NCI-H345 treated with DMSO at 0.1 percent for 48 hours (cell line): ENCODE results near the gene BCL2L12.
A peak's percentile ranks its signal among the peaks of the same experiment; 100 is the strongest.

Experiments used
- DNase-seq: peaks from one replicate; lab custom pipeline; 2025; ENCODE audit not compliant: unreplicated experiment; lab: John Stamatoyannopoulos, UW

The BCL2L12 gene

GRCh38 chr19:49684251-49684982, 18.7 kb downstream of the BCL2L12 start:
- DNase-seq: no peak

- DNase-seq: no peak
These were observed 19.3 kb downstream of the BCL2L12 start for GRCh38 chr19:49684983-49685553.

GRCh38 chr19:49685845-49686332, 20.2 kb downstream of the BCL2L12 start:
- no peak for DNase-seq

DNA sequence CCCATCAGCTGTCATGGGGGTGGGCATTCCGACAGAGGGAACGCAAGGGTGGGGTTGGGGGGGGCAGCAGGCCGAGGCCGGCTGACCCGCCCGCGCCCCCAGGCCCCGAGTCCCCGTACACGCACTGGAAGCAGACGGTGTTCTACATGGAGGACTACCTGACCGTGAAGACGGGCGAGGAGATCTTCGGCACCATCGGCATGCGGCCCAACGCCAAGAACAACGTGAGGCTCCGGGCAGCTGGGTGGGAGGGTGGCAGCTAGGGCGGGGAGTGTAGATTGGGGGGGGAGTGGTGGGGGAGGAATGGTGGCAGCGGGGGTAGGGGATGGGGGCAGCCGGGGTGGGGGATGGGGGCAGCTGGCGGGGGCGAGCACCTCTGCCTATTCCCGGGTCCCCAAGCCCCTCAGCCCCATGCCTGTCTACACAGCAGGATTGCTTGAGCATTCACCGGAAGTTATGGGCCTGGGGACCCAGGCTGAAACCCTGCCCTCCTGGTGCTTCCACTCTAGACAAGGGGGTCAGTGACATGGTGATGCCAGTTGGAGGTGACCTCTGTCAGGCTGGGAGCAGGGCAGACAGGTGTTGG, 20.9 kb downstream of the BCL2L12 start:
- DNase-seq: no peak

DNA sequence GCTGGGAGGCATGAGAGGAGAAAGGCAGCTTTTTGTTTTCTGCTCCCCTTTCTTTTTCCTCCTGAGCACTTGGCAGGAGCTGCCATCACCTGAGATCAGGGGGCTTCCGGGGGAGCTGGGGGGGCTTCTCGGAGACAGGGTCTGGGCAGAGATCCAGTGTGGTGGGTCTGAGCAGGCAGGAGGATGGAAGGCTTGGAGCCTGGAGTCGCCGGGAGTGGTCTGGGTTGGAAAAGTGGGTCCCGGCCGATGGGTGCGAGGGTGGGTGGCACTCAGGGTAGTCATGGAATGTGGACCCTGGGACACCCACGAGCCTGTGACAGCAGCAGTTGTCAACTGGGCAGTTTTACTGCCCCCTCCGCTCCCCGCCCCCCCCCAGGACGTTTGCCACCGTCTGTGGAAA, 21.4 kb downstream of the BCL2L12 start:
- no peak for DNase-seq

DNA sequence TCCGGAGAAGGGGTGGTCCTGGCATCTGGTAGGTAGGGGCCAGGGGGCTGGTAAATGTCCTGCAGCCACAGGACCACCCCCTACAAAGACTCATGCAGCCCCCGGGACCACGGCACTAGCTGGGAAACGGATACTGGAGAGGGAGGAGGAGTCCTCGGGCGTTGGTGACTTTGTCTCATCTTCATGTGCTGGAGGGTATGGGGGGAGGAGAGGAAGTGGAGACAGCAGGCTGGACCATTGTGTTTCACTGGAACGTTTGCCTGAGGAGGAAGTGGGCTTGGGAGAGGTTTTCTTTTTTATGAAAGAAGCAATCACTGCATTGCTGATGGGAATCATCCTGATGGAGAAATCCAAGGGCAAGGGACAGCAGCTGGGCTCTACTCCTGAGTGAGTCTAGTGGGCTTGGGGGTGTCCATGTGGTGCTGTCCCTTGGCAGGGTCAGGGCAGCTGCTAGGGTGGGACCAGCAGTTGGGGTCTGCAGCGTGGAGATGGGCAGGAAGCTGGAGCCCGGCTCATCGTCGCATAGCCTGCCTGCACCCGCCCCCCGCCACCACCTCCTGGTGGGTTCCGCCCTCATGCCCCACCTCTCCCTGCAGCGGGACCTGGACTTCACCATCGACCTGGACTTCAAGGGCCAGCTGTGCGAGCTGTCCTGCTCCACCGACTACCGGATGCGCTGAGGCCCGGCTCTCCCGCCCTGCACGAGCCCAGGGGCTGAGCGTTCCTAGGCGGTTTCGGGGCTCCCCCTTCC, 22.0 kb downstream of the BCL2L12 start:
- no peak for DNase-seq

- DNase-seq: no peak
These were observed 22.9 kb downstream of the BCL2L12 start for GRCh38 chr19:49688531-49689132.

DNA sequence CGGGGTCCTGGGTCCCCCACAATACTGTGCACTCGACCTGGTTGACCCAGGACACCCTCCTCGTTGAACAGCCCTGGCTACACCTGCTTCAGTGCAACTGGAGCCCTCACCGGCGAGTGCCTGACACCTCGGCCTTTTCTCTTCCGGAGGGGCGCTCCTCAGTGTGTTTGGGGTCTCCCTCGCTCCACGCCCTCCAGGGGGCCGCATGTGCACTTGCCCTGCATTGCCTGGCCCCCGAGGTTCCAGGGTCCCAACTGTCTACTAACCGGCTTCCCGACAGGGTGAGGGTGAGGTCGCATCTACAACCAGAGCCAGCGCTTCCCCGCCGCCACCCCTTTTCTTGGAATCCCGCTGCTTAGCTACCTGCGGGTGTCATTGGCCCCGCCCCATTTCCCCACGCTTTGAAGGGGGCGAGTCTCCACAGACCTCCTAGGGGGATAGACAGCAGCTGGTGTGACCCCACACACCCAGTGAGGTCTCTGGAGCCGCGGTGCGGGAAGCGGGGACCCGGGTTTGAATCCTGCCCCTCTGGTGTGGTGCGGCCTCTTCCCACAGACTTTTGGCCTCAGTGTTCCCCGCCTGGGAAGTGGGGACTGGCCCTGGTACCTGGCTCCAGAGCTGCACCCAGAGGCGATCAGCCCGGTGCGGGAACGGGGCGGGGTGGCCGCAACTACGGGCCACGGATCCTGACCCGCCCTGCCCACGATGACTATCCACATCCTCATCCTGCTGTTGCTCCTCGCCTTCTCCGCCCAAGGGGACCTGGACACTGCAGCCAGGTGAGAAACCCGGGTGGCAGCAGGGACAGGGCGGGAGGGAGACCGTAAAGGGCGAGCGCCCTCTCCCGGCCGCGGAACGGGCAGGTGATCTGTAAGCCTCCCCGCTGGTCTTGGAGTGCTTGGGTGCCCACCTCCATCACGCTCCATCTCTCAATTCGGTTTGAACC, 23.7 kb downstream of the BCL2L12 start, which contains the start of gene ADM5:
Gene ADM5 (plus strand): TSS at position 462 of the 946 bp plus-strand sequence. CDS start 244 bp downstream, at position 706.
- DNase-seq: peak; percentile 30

- DNase-seq: no peak
These were observed 24.4 kb downstream of the BCL2L12 start for GRCh38 chr19:49690079-49690655.

GRCh38 chr19:49690656-49691242, 25.0 kb downstream of the BCL2L12 start, which contains the start of gene CPT1C:
CPT1C (plus strand) TSS chr19:49691116; CDS start chr19:49692253, 1,137 bp downstream.
- DNase-seq: peak; percentile 60

- peak; percentile 48 for DNase-seq
These were observed 25.8 kb downstream of the BCL2L12 start for GRCh38 chr19:49691243-49692146.

- no peak for DNase-seq
These were observed 26.4 kb downstream of the BCL2L12 start for GRCh38 chr19:49692147-49692506.

GRCh38 chr19:49696115-49696514, 30.4 kb downstream of the BCL2L12 start:
- no peak for DNase-seq

GRCh38 chr19:49696865-49697264, 31.1 kb downstream of the BCL2L12 start:
- DNase-seq: no peak

DNA sequence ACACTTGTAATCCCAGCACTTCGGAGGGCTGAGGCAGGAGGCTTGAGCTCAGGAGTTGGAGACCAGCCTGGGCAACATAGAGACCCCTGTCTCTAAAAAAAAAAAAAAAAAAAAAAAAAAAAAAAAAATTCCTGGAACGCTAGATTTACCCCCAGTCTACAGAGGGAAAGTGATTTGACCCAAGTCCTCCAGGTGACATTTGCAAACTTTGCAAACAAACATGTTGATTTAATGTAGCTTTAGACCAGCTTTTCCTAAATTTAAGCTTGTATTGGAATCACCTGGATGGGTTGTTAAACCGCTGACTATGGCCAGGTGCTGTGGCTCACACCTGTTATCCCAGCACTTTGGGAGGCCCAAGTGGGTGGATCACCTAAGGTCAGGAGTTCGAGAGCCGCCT, 33.6 kb downstream of the BCL2L12 start:
- no peak for DNase-seq

DNA sequence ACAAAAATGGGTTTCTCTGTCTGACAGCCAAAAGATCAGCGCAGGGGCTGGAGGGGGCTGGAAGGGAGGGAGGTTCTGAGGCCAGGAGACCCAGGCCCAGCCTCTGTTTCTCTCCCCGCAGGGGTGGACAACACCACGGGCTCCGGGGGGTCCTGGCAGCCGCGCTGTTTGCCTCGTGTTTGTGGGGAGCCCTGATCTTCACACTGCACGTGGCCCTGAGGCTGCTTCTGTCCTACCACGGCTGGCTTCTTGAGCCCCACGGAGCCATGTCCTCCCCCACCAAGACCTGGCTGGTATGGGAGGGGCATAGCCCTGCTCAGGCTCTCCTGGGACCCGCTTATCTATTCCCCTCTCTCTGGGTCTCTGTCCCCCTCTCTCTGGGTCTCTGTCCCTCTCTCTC, 34.8 kb downstream of the BCL2L12 start:
- no peak for DNase-seq

DNA sequence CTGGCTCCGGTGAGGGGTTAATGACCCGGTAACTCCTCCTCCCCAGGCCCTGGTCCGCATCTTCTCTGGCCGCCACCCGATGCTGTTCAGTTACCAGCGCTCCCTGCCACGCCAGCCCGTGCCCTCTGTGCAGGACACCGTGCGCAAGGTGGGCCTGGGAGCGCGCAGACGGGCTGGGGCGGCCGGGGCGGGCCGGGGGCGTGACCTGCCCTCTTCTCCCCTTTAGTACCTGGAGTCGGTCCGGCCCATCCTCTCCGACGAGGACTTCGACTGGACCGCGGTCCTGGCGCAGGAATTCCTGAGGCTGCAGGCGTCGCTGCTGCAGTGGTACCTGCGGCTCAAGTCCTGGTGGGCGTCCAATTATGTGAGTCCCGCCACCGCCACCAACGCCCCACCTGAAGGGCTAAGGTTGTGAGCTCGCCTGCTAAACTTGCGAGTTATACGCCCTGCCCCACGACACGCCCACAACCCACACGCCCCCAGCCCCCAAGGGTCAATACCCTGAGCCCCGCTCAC, 35.6 kb downstream of the BCL2L12 start:
- DNase-seq: no peak
